ENCODE data around the gene BAIAP2. TPM values are rescaled to one million over a fixed set of nuclear protein-coding genes. Genes with fewer than 3 reads are reported as not detected.
"Not testable (repeated sequence)": the region's sequence is repeated elsewhere in the genome, so short reads cannot be mapped to it uniquely, and the experiment has no call there.

Gene BAIAP2
- total and polyA plus RNA-seq, 5 experiments from 2014 or later = 2.2 to 11.7 (median 6.9) TPM

DNA sequence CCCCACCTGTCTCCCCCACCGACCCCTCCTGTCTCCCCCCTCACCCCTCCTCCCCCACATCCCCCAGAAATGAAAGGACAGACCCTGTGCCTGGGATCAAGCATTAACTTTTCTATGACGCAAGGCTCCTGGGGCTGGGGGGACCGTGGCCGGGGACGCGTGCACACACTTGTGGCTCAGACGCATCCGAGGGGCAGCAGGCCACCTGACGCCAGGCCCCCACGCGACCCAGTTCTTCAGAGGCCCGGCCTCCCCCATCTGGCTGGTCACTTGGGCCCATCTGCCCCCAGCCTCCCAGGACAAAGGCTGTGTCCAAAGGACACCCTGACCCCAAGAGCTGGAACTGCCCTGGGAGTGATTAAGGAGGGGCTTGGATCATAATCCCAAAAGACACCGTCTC, 116.3 kb downstream of the BAIAP2 start:
- peaks cover 0 to 11% (median under 1%) of the 10 kb centered on the region in 4 donors for H3K4me1 Mint-ChIP-seq
- peaks cover 0 to 13% (median 1%) of the 10 kb centered on the region in 5 donors for H3K27me3 Mint-ChIP-seq
- no peak overlapping the region for H3K27ac Mint-ChIP-seq
- no peaks in the 10 kb centered on the region for H3K36me3 Mint-ChIP-seq
- DNase-seq (no peak), ATAC-seq (no peak)
- POLR2A ChIA-PET = no interaction called here
- H3K4me3 Mint-ChIP-seq = no peak overlapping the region
- H3K9me3 Mint-ChIP-seq = no peaks in the 10 kb centered on the region

DNA sequence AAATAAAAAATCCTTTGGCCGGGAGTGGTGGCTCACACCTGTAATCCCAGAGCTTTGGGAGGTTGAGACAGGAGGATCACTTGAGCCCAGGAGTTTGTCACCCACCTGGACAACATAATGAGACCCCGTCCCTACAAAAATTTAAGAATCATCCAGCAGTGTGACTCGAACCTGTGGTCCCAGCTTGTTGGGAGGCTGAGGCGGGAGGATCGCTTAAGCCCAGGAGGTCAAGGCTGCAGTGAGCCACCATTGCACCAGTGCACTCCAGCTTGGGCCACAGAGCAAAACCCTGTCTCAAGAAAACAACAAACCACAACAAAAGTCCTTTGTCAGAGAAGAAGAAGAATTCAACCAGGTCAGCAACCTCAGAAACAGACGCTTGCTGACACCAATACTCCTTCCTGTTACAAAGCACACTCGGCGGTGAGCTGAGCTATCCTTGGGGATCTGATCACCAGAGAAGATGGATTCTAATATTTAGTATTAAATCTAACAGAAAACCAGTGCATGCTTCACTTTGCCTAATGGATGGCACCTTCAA, 117.4 kb downstream of the BAIAP2 start:
- POLR2A ChIA-PET = no interaction called here
- Mint-ChIP-seq H3K27me3 (peaks cover 0 to 13% (median 1%) of the 10 kb centered on the region in 5 donors), H3K27ac (no peak overlapping the region), H3K4me3 (no peak overlapping the region), H3K9me3 (no peaks in the 10 kb centered on the region), H3K4me1 (peaks cover 0 to 11% (median under 1%) of the 10 kb centered on the region in 4 donors), H3K36me3 (no peaks in the 10 kb centered on the region)
- ATAC-seq (no peak), DNase-seq (no peak)

DNA sequence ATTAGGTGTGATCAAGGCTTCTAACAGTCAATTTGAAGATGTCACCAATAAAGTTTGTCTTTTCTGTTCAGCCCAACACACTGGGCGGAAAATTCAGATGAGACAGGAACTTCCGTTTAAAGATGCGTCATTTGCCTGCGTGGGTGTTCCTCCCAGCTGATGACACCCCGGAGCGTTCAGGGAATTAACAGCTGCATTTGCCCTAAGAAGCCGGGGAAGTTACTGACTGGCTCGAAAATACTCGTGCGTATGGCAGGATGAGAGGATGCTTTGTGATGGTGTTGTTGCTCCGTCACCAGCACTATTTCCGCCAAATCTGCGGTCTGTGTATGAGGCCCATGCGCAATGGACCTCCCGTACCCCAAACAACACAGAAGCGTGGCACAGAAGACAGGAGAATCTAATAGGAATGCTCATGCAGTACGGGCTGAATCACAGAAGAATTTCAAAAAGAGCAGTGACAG, 118.4 kb downstream of the BAIAP2 start:
- POLR2A ChIA-PET = no interaction called here
- ATAC-seq (no peak), DNase-seq (no peak)
- Mint-ChIP-seq H3K4me3 (no peak overlapping the region), H3K27me3 (peaks cover 0 to 12% (median 1%) of the 10 kb centered on the region in 5 donors), H3K9me3 (no peaks in the 10 kb centered on the region), H3K4me1 (peaks cover 0 to 11% (median under 1%) of the 10 kb centered on the region in 4 donors), H3K27ac (no peak overlapping the region), H3K36me3 (no peaks in the 10 kb centered on the region)

DNA sequence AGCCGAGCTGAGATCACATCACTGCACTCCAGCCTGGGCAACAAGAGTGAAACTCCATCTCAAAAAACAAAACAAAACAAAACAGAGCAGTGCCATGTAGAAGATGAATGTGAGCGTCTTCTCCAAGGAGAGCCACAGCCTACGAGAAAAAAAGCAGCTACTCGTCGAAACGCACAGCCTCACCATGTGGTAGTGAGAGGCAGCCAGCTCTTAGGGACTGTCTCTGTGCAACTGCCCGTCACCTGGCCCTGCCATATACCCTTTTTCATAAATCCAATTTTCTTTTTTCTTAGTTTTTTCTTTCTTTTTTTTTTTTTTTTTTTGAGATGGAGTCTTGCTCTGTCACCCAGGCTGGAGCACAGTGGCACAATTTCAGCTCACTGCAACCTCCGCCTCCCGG, 119.1 kb downstream of the BAIAP2 start:
- ATAC-seq, DNase-seq, H3K9me3 Mint-ChIP-seq, H3K4me3 Mint-ChIP-seq, POLR2A ChIA-PET, H3K27me3 Mint-ChIP-seq, H3K27ac Mint-ChIP-seq, H3K36me3 Mint-ChIP-seq: not testable (repeated sequence)
- peaks cover 0 to 12% (median under 1%) of the 10 kb centered on the region in 4 donors for H3K4me1 Mint-ChIP-seq

DNA sequence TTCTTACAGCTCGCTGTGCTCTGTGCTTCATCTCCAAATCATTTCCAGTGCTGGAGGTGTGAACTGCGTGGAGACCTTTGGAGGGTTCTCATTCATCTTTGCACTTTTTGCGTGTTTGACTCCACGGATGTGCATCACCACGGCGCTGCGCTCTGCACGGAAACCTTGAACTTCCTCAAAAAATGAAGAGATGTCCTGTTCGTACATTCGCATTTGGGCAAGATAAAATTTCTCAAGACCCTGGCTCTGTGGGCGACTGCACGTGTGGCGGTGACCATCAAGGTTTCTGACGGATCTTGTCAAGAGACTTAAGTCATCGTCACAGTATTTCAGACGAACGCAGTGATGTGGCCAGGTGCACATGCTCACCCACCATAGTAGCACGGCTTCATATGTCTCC, 120.0 kb downstream of the BAIAP2 start:
- POLR2A ChIA-PET = no interaction called here
- DNase-seq (no peak), ATAC-seq (no peak)
- Mint-ChIP-seq H3K27me3 (peaks cover 0 to 7% (median 0%) of the 10 kb centered on the region in 5 donors), H3K9me3 (no peaks in the 10 kb centered on the region), H3K27ac (no peak overlapping the region), H3K4me1 (peaks cover 0 to 10% (median under 1%) of the 10 kb centered on the region in 4 donors), H3K36me3 (no peaks in the 10 kb centered on the region), H3K4me3 (no peak overlapping the region)

DNA sequence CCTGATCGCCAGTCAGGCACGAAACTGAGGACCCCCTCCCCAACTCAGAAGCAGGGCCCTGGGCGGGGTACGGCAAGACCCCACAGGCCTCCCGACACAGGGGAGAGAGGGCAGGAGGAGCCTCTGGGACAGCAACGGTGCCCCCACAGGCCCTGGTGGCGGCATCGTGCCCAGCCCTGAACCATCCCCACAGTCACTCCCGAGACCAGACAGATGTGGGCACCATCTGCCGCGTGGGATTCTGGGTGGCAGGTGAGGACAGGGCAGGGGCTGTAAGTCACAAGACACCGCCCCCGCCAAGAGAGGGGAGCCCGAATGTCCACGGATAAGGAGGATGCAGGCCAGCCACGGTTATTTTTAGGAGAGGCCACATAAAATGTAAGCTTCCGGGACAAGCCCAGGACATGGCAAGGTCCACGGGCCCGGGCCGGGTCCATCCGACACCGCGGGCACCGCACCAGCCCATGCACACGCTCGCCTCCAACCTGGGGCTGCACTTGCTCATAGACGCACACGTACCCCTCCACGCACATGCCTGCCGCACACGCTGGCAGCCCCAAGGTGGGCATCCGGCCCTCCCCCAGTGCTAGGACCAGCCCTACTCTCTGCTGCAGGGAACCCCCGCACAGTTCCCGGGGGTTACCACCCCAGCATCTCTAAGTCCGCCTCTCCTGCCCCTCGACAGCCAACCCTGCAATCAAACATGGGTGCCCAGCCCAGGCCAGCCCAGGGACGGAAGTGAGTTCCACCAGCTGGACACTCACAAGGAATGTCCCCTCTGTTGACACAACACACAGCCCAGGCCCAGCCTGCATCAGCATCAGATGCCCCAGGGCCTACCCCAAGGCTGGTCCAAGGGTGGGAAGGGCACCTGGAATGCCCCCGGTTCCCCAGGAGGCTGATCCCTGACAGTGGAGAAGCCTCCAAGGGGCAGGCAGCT, 122.2 kb downstream of the BAIAP2 start:
- Mint-ChIP-seq H3K9me3 (no peaks in the 10 kb centered on the region), H3K4me3 (no peak overlapping the region), H3K36me3 (no peaks in the 10 kb centered on the region), H3K27ac (no peak overlapping the region), H3K27me3 (peaks cover 0 to 8% (median 3%) of the 10 kb centered on the region in 5 donors), H3K4me1 (peaks cover 3 to 15% (median 6%) of the 10 kb centered on the region in 4 donors)
- DNase-seq (no peak), ATAC-seq (no peak)
- POLR2A ChIA-PET = interaction anchor here (0.6 kb wide), 1 partner anchor 916 kb away, joined by 3 read pairs; no protein-coding TSS in a partner anchor

DNA sequence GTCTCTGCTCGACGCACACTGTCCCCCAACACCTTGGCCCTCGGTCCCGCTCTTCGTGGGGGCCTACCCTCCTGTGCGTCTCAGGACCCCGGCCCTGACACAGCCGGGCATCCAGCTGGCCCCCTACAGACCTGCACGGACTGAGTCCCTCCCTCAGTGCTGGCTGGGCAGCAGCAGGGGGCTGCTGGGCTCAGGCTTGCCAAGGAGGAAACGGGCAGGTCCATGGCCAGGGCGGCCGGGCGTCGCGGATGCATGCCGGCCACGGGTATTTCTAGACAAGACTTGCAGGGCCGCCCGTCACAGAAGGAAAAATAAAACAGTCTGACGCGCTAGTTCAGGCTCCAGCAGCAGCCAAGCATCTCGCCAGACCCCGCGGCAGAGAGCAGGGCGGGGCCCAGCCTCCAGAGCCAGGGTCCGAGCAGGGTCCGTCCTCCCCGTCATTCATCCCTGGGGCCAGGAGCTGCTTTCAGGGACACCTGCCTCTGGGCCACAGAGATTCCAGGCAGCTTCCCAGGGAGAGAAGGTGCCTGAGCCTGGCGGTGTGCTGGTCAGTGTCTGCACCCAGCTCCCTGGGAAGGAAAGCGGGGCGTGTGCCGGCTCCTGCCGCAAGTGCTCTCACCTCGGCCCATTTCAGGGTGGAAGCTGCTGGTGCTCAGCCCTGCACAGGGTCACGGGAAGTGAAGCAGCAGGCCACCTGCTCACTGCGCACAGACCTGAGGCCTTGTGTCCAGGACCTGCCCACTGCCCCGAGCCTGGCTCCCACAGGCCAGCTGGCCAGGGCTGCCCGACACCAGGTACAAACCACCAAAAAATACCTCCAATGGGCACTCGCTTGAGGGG, 123.1 kb downstream of the BAIAP2 start:
- Mint-ChIP-seq H3K27me3 (peaks cover 0 to 9% (median 3%) of the 10 kb centered on the region in 5 donors), H3K36me3 (no peaks in the 10 kb centered on the region), H3K4me3 (no peak overlapping the region), H3K27ac (peak overlapping the region in 1 of 10 donors; percentile 17), H3K4me1 (peaks cover 3 to 17% (median 9%) of the 10 kb centered on the region in 4 donors), H3K9me3 (no peaks in the 10 kb centered on the region)
- DNase-seq (no peak), ATAC-seq (no peak)
- POLR2A ChIA-PET = interaction anchor here (0.6 kb wide), 1 partner anchor 915 kb away, joined by 3 read pairs; no protein-coding TSS in a partner anchor

DNA sequence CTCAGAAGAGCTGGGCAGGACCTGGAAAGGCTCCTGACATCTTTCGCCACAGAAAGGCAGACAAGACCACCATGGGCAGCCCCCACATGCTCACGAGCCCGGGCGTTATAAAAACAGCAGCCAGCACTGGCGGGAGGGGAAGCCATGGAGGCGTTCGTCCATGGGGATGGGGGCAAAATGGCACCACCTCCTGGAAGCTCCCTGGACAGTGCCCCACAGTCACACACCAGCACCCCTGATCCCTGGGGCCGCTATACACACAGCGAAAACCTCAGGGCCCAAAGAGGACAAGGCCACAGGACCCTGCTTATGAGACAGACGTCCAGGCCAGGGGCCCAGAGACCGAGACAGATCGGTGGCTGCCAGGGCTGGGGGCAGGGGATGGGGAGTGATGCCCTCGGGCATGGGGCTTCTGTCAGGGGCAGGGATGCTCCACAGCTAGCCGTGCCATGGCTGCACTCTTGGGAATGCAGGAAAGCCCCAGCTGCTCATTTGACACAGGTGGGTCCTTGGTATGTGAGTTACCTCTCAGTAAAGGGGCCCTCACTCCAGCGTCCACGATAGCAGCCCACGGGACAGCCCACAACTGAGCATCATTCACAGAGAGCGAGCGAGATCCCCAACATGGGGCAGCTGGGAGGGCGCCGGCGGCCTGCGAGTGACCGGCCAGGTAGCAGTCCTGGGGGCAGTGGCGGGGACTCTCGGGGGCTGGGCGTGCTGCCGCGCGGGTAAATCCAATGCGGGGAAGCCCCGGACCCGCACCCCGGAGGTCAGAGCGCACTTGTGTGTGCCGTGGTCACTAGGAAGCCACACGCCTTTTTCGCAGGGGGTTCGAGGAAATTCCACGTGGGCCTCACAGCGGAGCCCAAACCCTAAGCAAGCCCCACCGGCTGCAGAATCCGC, 124.0 kb downstream of the BAIAP2 start:
- H3K4me1 Mint-ChIP-seq = peaks cover 3 to 26% (median 11%) of the 10 kb centered on the region in 4 donors
- H3K27ac Mint-ChIP-seq = no peak overlapping the region
- ATAC-seq = no peak
- H3K36me3 Mint-ChIP-seq = no peaks in the 10 kb centered on the region
- peaks cover 0 to 11% (median 3%) of the 10 kb centered on the region in 5 donors for H3K27me3 Mint-ChIP-seq
- no peak for DNase-seq
- no peaks in the 10 kb centered on the region for H3K9me3 Mint-ChIP-seq
- peak overlapping the region in 3 of 10 donors; percentile 39 to 67 (median 54) for H3K4me3 Mint-ChIP-seq
- POLR2A ChIA-PET = no interaction called here

DNA sequence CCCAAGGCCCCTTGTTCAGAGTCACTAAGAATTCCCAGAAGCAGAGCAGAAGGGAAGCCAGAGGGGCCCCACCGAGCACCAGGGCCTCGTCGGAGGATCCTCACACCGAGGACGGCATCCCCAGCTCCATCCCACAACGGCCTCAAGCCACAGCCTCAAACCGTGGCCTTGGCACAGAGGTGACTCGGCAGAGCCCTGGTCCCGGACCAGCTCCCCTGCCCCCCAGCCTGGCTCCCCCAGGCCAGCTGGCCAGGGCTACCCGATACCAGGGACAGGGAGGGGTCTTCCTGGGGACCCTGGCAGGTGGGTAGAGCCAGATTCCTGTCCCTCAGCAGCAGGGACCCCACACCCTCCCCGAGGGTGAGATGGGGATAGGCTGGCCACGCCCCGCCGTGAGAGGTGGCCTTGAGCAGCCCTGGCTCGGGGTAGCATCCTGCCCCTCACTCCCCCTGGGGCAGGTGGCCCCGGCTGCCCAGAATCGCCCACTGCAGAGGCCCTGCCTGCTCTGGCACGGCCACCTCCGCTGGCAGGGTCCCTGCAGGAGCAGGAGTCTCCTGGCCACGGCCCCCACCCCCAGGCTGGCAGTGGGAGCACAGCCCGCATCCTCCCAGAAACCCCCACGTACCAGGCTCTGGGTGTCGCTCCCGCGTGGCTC, 124.8 kb downstream of the BAIAP2 start:
- H3K9me3 Mint-ChIP-seq = no peaks in the 10 kb centered on the region
- no peak overlapping the region for H3K27ac Mint-ChIP-seq
- H3K27me3 Mint-ChIP-seq = peaks cover 0 to 14% (median 3%) of the 10 kb centered on the region in 5 donors
- peak overlapping the region in 1 of 10 donors; percentile 66 for H3K4me3 Mint-ChIP-seq
- ATAC-seq = no peak
- peaks cover 3 to 31% (median 15%) of the 10 kb centered on the region in 4 donors for H3K4me1 Mint-ChIP-seq
- POLR2A ChIA-PET = no interaction called here
- no peaks in the 10 kb centered on the region for H3K36me3 Mint-ChIP-seq
- DNase-seq = no peak

DNA sequence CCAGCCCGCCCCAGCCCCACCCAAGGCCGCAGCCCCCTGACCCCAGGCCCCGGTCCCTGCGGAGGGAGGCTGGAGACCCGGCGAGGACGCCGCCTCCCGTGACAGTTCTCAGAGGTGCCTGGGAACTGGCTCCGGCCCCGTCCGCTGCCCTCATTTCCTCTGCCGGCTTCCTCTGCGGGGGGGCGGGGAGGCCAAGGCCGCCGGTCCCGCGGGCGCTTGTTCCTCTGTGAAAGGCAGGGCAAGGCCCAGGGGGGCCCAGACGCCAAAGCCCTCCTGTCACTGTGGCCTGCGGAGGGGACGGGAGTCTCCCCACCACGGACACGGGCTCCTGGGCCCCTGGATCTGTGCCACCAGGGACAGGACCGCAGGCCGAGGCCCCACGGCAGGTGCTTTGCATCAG, 125.4 kb downstream of the BAIAP2 start:
- no peaks in the 10 kb centered on the region for H3K36me3 Mint-ChIP-seq
- no peak overlapping the region for H3K27ac Mint-ChIP-seq
- H3K4me3 Mint-ChIP-seq = peak overlapping the region in 3 of 10 donors; percentile 15 to 66 (median 64)
- peak in 1 of 2 donors; percentile 27 for ATAC-seq
- POLR2A ChIA-PET = no interaction called here
- H3K4me1 Mint-ChIP-seq = peaks cover 3 to 31% (median 15%) of the 10 kb centered on the region in 4 donors
- peaks cover 0 to 14% (median 3%) of the 10 kb centered on the region in 5 donors for H3K27me3 Mint-ChIP-seq
- DNase-seq = no peak
- no peaks in the 10 kb centered on the region for H3K9me3 Mint-ChIP-seq

DNA sequence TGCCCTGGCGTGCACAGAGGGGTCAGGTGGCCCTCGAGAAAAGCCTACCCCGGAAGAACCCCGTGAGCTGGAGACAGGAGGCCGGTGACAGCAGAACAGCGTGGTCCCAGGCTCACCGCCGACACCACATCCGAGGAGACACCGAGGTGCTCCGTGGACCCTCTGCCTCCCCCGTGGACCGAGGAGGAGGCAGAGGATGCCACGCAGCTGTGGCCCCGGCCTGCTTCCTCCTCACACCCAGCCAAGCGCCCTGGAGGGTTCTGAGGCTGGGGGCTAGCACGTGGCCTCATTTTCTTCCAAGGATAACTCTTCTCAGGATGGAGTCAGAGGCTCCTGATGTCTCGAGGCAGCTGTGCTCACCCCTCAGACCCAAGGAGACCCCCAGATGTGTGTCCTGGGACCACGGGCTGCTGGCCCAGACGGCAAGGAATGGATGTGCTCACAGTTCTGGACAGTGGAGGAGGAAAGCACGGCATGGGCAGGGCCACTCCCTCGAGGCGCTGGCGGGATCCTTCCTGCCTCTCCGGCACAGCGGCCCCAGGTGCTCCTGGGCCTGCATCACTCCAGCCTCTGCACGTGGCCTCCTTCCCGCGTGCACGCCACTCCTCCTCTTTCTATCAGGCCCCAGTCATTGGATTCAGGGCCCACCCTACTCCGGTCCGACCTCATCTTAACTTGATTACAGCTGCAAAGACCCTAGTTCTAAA, 125.9 kb downstream of the BAIAP2 start:
- Mint-ChIP-seq H3K4me3 (peak overlapping the region in 4 of 10 donors; percentile 45 to 66 (median 54)), H3K36me3 (no peaks in the 10 kb centered on the region), H3K27ac (no peak overlapping the region), H3K9me3 (no peaks in the 10 kb centered on the region), H3K27me3 (peaks cover 0 to 14% (median 3%) of the 10 kb centered on the region in 5 donors), H3K4me1 (peaks cover 3 to 31% (median 15%) of the 10 kb centered on the region in 4 donors)
- no peak for ATAC-seq
- POLR2A ChIA-PET = no interaction called here
- DNase-seq = no peak

Measured in naive thymus-derived CD8-positive, alpha-beta T cell (primary cell).